GM19328 (cell line): ENCODE measurements around the gene IL1R2.

Experiments used
- ATAC-seq: cut with Tn5 transposase; IDR thresholded peaks from one replicate; pipeline ENCODE4 v1.9.1; 2021; ENCODE audit warnings: mild to moderate bottlenecking, moderate library complexity; ENCODE audit not compliant: unreplicated experiment

Gene IL1R2

DNA sequence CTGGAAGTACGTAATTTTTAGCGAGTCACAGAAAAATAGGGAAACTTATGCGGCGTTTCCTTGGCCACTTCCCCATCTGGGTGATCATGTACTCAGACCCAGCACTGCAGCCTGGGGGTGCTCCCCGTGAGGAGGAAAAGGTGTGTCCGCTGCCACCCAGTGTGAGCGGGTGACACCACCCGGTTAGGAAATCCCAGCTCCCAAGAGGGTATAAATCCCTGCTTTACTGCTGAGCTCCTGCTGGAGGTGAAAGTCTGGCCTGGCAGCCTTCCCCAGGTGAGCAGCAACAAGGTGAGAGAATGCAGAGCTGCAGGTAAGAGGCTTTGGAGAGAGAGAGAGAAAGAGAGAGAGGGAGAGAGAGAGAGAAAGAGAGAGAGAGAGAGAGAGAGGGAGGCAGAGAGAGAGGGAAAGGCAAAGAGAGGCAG is at the start of gene IL1R2:
TSS of gene IL1R2 (plus strand) at position 240 of the 425 bp plus-strand sequence. CDS start 16,616 bp downstream, outside the sequence.
- ATAC-seq: no peak

- ATAC-seq: no peak
Observed at GRCh38 chr2:101942851-101943250, 48.9 kb upstream of the IL1R2 start.

- no peak for ATAC-seq
Observed at GRCh38 chr2:101946372-101947039, 45.3 kb upstream of the IL1R2 start.

- no peak for ATAC-seq
Observed at GRCh38 chr2:101947374-101947773, 44.4 kb upstream of the IL1R2 start.

DNA sequence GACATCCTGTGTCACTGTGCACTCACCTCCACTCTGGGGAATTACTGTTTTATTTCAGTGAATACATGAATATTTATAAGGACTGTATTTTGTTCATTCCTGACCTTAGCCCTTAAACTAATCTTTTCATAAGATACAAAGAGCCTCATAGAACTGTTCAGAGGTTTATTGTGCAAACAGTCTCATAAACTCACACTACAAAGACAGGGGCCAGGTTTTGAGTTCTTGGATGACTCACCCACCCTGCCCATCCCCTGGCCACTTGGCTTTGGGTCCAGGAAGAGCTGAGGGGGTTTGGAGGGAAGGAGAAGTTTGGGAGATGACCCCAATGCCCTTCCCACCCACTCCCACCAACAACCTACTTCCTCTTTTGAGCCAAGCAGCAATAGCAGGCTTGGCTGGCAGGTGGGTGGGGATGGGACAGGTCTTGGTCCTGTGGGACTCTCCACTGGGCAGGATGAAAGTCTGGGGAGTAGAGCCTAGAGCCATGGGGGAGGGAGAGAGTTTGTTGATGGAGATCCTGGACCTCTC is 43.1 kb upstream of the IL1R2 start:
- ATAC-seq: no peak

DNA sequence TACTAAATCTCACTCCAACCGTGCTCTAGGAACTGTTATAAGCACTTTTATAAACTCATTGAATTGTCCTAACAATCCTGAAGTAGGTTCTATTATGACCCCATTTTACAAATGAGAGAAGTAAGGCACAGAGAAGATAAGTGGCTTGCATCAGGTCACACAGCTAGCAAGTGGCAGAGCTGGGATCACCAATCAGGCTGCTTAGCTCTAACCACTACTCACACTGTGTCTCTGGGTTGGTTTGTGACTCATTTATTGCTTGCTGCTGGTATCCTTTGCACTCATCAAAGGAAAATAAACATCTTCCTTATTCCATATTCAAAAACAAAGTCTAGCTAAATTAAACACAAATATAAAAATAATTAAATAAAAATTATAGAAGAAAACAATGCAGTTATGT is 42.5 kb upstream of the IL1R2 start:
- ATAC-seq: no peak

GRCh38 chr2:101951296-101951695 is 40.5 kb upstream of the IL1R2 start:
- no peak for ATAC-seq

DNA sequence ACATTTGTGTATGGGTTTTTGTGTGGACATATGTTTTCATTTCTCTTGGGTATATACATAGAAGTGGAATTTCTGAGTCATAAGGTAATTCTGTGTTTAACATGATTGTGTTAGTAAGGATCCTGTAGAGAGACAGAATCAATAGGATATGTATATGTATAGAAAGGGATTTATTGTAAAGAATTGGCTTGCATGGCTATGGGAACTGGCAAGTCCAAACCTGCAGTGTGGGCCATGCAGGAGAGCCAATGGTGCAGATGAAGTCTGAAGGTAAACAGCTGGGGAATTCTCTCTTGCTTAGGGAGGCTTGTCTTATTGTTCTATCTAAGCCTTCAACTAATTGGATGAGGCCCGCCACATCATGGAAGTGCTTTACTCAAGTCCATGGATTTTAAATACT is 39.2 kb upstream of the IL1R2 start:
- ATAC-seq: no peak

- no peak for ATAC-seq
Observed at GRCh38 chr2:101956465-101957438, 35.0 kb upstream of the IL1R2 start.

- ATAC-seq: no peak
Observed at GRCh38 chr2:101958061-101958460, 33.7 kb upstream of the IL1R2 start.

GRCh38 chr2:101960819-101961337 is 30.9 kb upstream of the IL1R2 start:
- no peak for ATAC-seq

DNA sequence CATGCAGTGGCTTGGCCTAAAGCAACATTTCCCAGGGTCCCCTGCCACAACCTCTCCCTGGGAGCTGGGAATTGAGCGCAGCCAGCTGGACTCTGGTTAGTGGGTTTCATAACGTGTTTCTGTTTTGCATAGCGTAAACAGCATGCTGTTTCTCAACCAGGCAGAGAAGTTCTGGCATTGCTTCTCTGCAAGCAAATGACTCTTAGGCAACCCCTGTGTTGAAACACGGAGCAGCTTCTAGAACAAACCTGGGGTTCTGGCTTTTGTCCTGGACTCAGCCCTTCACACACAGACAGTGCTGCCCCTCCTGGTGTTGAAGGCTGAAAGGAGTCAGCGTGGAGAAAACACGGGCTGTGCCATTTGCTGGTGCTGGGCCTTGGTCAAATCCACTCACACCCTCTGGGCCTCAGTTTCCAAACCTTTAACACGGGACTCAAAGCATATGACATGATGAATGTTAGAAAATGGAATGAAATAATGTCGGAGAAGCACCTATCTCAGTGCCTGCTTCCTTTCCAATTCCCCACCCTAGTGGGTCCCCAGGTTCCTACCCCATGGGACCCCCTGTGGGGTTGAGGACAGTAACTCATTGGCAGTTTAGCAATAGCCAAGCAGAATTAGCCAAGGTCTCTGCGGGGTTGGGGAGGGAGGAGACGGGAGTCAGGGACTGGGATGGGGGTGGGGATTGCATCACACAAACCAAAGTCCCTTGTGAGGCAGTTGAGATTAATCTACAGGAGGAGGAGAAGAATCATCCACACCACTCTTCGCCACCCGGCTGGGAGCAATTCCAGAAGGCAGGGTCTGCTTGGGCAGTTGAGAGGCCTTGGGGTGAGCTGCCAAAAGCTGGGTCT is 30.2 kb upstream of the IL1R2 start:
- ATAC-seq: no peak

DNA sequence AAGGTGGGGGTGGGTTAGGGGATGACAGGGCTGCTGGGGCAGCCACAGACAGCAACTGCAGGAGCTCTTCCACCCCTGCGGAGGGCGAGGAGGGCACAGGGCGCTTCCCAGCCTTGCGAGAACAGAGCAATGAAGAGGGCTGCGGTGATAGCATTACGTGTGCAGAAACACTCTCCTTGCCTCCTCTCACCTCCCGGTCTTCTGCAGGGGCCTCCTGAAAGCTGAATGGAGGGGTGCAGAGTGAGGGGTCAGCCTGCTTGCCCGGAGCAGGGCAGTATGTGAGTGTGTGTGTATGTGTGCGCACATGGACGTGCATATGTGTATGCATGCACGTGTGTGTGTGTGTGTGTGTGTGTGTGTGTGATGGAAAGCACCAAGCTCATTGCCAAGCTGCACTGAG is 29.5 kb upstream of the IL1R2 start:
- ATAC-seq: no peak

- no peak for ATAC-seq
Observed at GRCh38 chr2:101963198-101963597, 28.6 kb upstream of the IL1R2 start.

GRCh38 chr2:101967826-101968513 is 23.8 kb upstream of the IL1R2 start:
- no peak for ATAC-seq

DNA sequence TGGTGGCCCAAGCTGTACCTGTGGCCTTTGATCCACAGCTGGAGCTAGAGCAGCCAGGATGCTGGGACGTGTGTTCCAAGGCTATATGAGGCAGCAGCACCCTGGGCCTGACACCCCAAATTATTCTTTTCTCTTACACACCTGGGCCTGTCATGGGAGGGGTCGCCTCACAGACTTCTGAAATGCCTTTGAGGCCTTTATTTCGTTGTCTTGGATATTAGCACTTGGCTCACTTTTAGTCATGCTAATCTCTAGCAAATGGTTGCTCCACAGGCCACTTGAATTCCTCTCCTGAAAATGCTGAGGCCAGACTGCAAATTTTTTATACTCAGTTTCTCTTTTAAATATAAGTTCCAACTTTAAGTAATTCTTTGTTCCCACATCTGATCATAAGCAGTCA is 22.0 kb upstream of the IL1R2 start:
- no peak for ATAC-seq

- ATAC-seq: no peak
Observed at GRCh38 chr2:101970901-101971300, 20.9 kb upstream of the IL1R2 start.

GRCh38 chr2:101971836-101972235 is 19.9 kb upstream of the IL1R2 start:
- no peak for ATAC-seq

DNA sequence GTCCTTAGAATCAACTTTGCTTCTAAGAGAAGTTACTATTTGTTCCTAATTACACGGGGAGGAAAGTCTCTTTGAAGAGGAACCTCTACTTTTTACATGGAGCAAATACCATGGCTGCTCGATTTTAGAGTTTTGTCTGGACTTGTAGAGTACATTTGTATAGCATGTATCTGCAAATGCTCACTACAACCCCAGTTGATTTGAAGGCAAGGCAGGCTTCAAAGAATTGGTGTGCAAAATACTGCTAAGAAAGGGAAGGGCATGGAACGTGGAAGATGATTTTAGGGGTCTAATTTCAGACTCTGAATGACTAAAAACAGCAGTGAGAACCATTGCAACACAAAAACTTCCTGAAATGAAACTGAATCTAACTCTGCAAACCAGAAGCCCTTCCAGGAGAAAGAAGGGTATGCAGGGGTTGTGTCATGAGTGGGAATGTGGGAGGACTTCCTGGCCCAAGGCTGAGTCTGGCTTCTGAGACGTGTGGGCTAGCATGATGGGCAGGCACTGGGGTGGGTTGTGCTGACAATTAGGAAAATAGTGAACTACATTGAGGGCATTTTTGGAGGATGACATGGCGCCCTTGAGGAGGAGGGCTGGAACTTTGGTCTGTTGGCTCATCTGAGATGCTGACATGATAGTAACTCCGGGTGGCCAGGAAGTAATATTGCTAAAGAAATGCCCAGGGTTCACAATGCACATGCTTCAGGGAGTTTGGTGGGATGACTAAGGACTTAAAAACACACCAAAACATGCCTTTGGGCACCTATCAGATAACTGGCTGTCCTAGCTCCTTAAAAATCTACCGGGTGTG is 18.9 kb upstream of the IL1R2 start:
- ATAC-seq: no peak
